HUES64 (cell line): ENCODE measurements around the gene ADSS1.

Experiments used
- H3K27ac ChIP-seq: 2 replicates; pipeline ENCODE4 v1.7.0; 2013; ENCODE audit warnings: low read depth, low read length, inconsistent platforms
- H3K27me3 ChIP-seq: 2 replicates; pipeline ENCODE4 v1.6.1; 2013; ENCODE audit warnings: mild to moderate bottlenecking, low read length; ENCODE audit not compliant: insufficient read depth
- H3K36me3 ChIP-seq: 2 replicates; pipeline ENCODE4 v1.6.1; 2013; ENCODE audit warnings: mild to moderate bottlenecking, low read length; ENCODE audit not compliant: insufficient read depth
- H3K4me1 ChIP-seq: 2 replicates; pipeline ENCODE4 v1.6.1; 2013; ENCODE audit warnings: mild to moderate bottlenecking, low read length, moderate library complexity; ENCODE audit not compliant: insufficient read depth
- H3K4me3 ChIP-seq: 2 replicates; pipeline ENCODE4 v1.5.1; 2013; ENCODE audit warnings: mild to moderate bottlenecking, low read length, moderate library complexity
- H3K9ac ChIP-seq: 2 replicates; pipeline ENCODE4 v1.6.1; 2013; ENCODE audit warnings: mild to moderate bottlenecking, low read depth, low read length
- H3K9me3 ChIP-seq: 2 replicates; pipeline ENCODE4 v1.6.1; 2013; ENCODE audit warnings: low read depth, low read length; ENCODE audit not compliant: insufficient read depth
- WGBS: fragments of 150-250, 120-280 bp; methylation state at CpG from one replicate; pipeline ENCODE4 v1.1.7; 2013; ENCODE audit warnings: missing lambda C conversion rate; 5-methylcytosine and 5-hydroxymethylcytosine counted together

ADSS1 gene

DNA sequence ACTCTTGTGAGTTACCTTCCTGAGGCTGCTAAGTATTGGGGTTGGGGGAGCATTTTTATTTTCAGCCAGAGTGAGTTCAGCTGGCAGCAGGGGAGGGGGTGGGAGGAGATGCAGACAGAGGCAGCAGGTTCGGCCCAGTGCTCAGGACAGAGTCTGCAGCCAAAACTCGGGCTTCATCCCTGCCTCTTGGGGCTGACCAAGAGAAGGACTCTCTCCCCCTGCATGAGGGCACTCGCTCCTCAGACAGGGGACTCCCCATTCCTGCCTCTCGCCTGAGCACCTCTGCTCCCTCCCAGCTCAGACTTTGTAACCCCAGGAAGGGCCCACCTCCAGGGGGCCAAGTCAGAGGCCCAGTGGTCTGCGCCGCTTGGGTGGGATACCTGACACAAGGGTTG lies 72.7 kb downstream of the ADSS1 start:
- WGBS: 62% methylated on average over 6 of the region's 6 CpGs
- Histone ChIP-seq H3K4me3 (no peak overlapping the region), H3K27me3 (peaks cover 57% of the 10 kb centered on the region), H3K36me3 (peaks cover 7% of the 10 kb centered on the region; the same call in 1 of the 2 replicates), H3K9me3 (no peaks in the 10 kb centered on the region), H3K4me1 (peaks cover 31% of the 10 kb centered on the region), H3K27ac (no peak overlapping the region), H3K9ac (no peak overlapping the region)
